Calu3 (cell line): Measurements from ENCODE around the gene AP4E1. TPM values are rescaled to one million over a fixed set of nuclear protein-coding genes. Genes with fewer than 3 reads are reported as not detected.

Source experiments
- Bru-seq: library from RNA; stranded (reverse); fragments of 400-500 nt; gene quantifications from one replicate; lab custom pipeline; 2021; lab: Mats Ljungman, UMichigan
- BruChase-seq, 2 experiments: library from RNA; stranded (reverse); fragments of 400-500 nt; gene quantifications; one replicate each; lab custom pipeline; 2021; lab: Mats Ljungman, UMichigan
- BruUV-seq: library from RNA; stranded (reverse); fragments of 400-500 nt; replicated peaks from 2 replicates; lab custom pipeline; 2021; lab: Mats Ljungman, UMichigan
- CTCF ChIA-PET: fragments of 300-600 bp; sonication (Branson Sonifier 250); formaldehyde crosslinking; loops from one replicate; lab custom pipeline; 2022; ENCODE audit warnings: antibody characterized with exemption; lab: Charles Lee
- DNase-seq: peaks from one replicate; pipeline ENCODE4 v3.0.0; 2022
- H3K27ac Mint-ChIP-seq: one replicate; pipeline ENCODE4 v1.8.0; 2022; ENCODE audit warnings: mixed read lengths; ENCODE audit not compliant: unreplicated experiment
- H3K27me3 Mint-ChIP-seq: one replicate; pipeline ENCODE4 v1.8.0; 2022; ENCODE audit warnings: mixed read lengths; ENCODE audit not compliant: unreplicated experiment
- H3K36me3 Mint-ChIP-seq: one replicate; pipeline ENCODE4 v1.8.0; 2022; ENCODE audit warnings: mild to moderate bottlenecking, moderate library complexity, mixed read lengths; ENCODE audit not compliant: insufficient read depth, unreplicated experiment
- H3K4me1 Mint-ChIP-seq: one replicate; pipeline ENCODE4 v1.8.0; 2022; ENCODE audit warnings: mild to moderate bottlenecking, low read depth, mixed read lengths; ENCODE audit not compliant: unreplicated experiment
- H3K4me3 Mint-ChIP-seq: one replicate; pipeline ENCODE4 v1.8.0; 2022; ENCODE audit warnings: mild to moderate bottlenecking, low read depth, moderate library complexity, mixed read lengths; ENCODE audit not compliant: unreplicated experiment
- H3K9me3 Mint-ChIP-seq: one replicate; pipeline ENCODE4 v1.8.0; 2022; ENCODE audit warnings: low read depth, mixed read lengths; ENCODE audit not compliant: unreplicated experiment
- CTCF ChIP-seq: fragments of 200-600 bp; IDR thresholded peaks from one replicate; pipeline ENCODE4 v1.8.0; 2022; ENCODE audit warnings: antibody characterized with exemption; ENCODE audit not compliant: unreplicated experiment
- intact Hi-C: fragments of 100-400 bp; cut with micrococcal nuclease; formaldehyde crosslinking; loops from one replicate; pipeline ENCODE4 v1.10.0; 2022; ENCODE audit not compliant: unreplicated experiment
- long read RNA-seq: library from polyadenylated mRNA; stranded (forward); transcript quantifications from one replicate; pipeline ENCODE4 v2.0.0, GENCODE V29; 2022
- total RNA-seq: library from RNA; stranded (reverse); gene quantifications from 2 replicates; pipeline ENCODE4 v1.2.3, GENCODE V29; 2022

AP4E1 gene
- 10.6 and 10.7 TPM in 2 replicates for total RNA-seq
- percentile 74 among the genes with signal in this experiment for Bru-seq, nascent RNA
- percentile 67 among the genes with signal in this experiment for BruChase-seq, experiment 1, labeled RNA remaining after a 6-hour chase
- percentile 67 among the genes with signal in this experiment for BruChase-seq, experiment 2, labeled RNA remaining after a 2-hour chase
- long read RNA-seq, full-length matches to known transcripts, result 2 of 6 reads
- long read RNA-seq, partial matches to known transcripts, result 1 of 6 reads
- long read RNA-seq, other reads (novel, unspliced or antisense), result 3 of 6 reads

GRCh38 chr15:50908209-50909009, at the start of gene AP4E1:
Gene AP4E1 (plus strand): TSS chr15:50908683. CDS start chr15:50908779, 96 bp downstream.
- intact Hi-C loops, result loop anchor here (2.0 to 10.0 kb wide), 3 partner anchors 32 to 761 kb away; partner anchors contain the start of gene GABPB1
- peak within 1 kb of the TSS; percentile 70 for H3K27ac Mint-ChIP-seq
- peak; percentile 95 for DNase-seq
- CTCF ChIA-PET, result interaction anchor here (0.6 to 1.1 kb wide), 3 partner anchors 31 to 284 kb away, joined by 3 to 4 read pairs (median 3); no protein-coding TSS in a partner anchor
- peak within 1 kb of the TSS; percentile 83 for H3K4me3 Mint-ChIP-seq
- peak; percentile 98 for TF ChIP-seq CTCF
- no peaks in the 10 kb centered on the region for H3K9me3 Mint-ChIP-seq
- no peaks in the 10 kb centered on the region for H3K27me3 Mint-ChIP-seq
- no TSS peak for BruUV-seq
- H3K4me1 Mint-ChIP-seq, result peaks cover 7% of the 10 kb centered on the region
- peaks cover 27% of the 10 kb centered on the region for H3K36me3 Mint-ChIP-seq

GRCh38 chr15:50860824-50861223, 47.7 kb upstream of the AP4E1 start:
- H3K9me3 Mint-ChIP-seq, result no peaks in the 10 kb centered on the region
- H3K27ac Mint-ChIP-seq, result no peak overlapping the region
- CTCF ChIA-PET, result no interaction called here

GRCh38 chr15:50862553-50862952, 45.9 kb upstream of the AP4E1 start:
- CTCF ChIA-PET, result no interaction called here
- H3K27ac Mint-ChIP-seq, result no peak overlapping the region
- no peaks in the 10 kb centered on the region for H3K9me3 Mint-ChIP-seq
- intact Hi-C loops, result no loop called here
- H3K4me3 Mint-ChIP-seq, result no peak overlapping the region
- TF ChIP-seq CTCF, result no peak
- no peak for DNase-seq
- peaks cover 18% of the 10 kb centered on the region for H3K27me3 Mint-ChIP-seq
- H3K36me3 Mint-ChIP-seq, result no peaks in the 10 kb centered on the region
- no TSS peak for BruUV-seq
- no peaks in the 10 kb centered on the region for H3K4me1 Mint-ChIP-seq

More at GRCh38 chr15:50860824-50861223, 47.7 kb upstream of the AP4E1 start:
- peaks cover 18% of the 10 kb centered on the region for H3K27me3 Mint-ChIP-seq
- intact Hi-C loops, result no loop called here
- no TSS peak for BruUV-seq
- DNase-seq, result no peak
- TF ChIP-seq CTCF, result no peak
- H3K36me3 Mint-ChIP-seq, result no peaks in the 10 kb centered on the region
- H3K4me1 Mint-ChIP-seq, result no peaks in the 10 kb centered on the region
- no peak overlapping the region for H3K4me3 Mint-ChIP-seq

- no peak overlapping the region for H3K4me3 Mint-ChIP-seq
- no peaks in the 10 kb centered on the region for H3K9me3 Mint-ChIP-seq
- no peaks in the 10 kb centered on the region for H3K4me1 Mint-ChIP-seq
- no peak for TF ChIP-seq CTCF
- CTCF ChIA-PET, result interaction anchor here (0.9 to 1.0 kb wide), 2 partner anchors 10 to 66 kb away, joined by 3 read pairs; no protein-coding TSS in a partner anchor
- H3K27me3 Mint-ChIP-seq, result peaks cover 26% of the 10 kb centered on the region
- intact Hi-C loops, result no loop called here
- BruUV-seq, result no TSS peak
- no peak for DNase-seq
- H3K27ac Mint-ChIP-seq, result no peak overlapping the region
- H3K36me3 Mint-ChIP-seq, result no peaks in the 10 kb centered on the region
Observed at GRCh38 chr15:50864873-50865272, 43.6 kb upstream of the AP4E1 start.
